HG02588 (cell line): ENCODE measurements around the gene NFIA.
A peak's percentile ranks its signal among the peaks of the same experiment; 100 is the strongest.

ENCODE experiments used
- ATAC-seq: cut with Tn5 transposase; IDR thresholded peaks from one replicate; pipeline ENCODE4 v1.9.1; 2021; ENCODE audit warnings: mild to moderate bottlenecking, moderate library complexity; ENCODE audit not compliant: unreplicated experiment

Gene NFIA

GRCh38 chr1:61285371-61285885, 203.1 kb downstream of the NFIA start:
- ATAC-seq: no peak

- ATAC-seq: no peak
These were observed 204.7 kb downstream of the NFIA start for GRCh38 chr1:61287014-61287413.

DNA sequence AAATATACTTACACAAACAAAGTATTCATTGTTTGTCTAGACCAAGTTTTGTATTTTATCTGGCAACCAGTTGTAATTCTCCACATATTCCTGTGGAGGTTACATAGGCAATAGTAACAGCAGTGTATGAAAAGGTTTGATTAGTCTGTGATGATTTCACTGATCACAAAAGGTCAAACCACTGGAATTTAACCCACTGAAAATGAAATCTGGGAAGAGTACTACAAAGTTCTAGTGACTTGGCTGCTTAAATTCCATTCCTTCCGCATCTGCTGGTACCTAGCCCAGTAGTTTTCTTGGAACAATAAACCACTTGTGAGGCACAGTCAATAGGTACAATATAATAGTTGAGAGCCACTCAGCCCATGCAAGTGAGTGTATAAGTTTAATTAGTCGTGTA, 205.4 kb downstream of the NFIA start:
- ATAC-seq: no peak

DNA sequence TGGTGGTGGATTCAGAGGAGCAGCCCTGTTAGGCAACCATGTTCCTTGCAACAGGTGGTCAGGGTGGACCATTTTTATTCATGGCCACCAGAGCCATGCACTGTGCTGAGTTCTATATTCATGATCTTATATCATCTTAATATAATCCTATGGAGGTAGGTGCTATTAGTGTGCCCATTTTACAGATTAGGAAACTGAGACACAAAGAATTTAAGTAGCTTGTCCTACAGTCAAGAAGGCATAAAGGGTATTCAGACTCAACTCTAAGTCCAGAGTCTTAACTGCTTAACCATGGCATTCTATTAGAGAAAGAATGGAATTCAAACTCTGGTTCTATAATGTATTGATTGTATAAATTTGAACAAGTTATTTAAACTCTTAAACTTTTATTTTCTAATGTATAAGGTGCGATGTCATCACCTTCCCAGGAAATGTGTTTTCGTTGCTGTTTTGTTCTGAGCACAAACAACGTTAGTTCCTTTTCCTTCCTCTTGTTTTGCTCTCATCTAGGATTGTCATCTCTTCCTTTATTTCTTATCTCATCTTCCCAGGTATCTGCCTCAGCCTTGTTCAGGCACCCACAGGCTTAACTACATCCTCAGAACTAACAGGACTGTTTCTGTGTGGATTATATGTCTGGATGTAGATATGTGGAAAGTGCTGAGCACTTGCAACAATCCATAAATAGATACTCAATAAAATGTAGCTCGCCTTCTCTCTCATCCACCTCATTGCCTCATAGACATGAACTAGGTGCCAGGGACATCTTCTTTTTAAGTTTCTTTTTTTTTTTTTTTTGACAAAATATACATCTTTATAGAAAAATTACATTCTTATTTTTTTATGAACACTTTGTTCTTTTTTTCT, 207.1 kb downstream of the NFIA start:
- no peak for ATAC-seq

DNA sequence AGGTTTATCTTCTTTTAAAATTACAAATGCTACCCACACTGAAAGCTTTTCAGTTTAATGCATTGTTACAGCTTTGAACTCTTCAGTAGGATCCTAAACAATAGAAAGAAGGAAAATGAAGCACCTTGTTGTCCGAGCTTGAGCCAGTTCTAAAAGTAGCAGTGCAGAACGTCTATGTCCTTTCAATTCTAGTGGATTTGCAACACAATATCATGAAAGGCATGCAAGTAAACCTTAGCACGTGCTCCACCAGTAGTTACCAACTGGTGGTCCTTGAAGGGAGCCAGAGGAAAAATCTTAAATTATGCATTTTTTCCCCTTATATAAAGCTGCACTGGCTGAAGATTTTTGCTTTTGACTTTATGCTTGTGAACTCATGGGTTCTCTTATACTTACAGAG, 208.2 kb downstream of the NFIA start:
- ATAC-seq: no peak

DNA sequence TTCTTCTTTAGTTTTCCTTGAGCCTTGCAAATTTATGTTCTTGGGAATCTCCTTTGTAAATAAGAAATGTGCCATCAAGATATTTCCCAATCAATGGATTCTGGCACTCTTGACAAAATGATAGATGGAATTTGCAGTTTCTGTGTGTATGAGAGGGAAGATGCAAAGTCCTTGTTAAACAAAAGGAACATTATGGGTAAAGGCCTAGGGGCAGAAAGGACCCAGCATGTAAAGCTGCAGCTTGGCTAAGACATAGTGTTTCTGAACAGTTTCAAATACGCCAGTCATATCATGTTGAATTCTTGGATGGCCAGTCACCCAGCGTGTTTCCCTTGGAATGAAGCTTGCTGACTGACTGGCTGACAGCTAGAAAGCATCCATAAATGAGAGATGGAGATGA, 210.8 kb downstream of the NFIA start:
- no peak for ATAC-seq

- ATAC-seq: no peak
These were observed 211.7 kb downstream of the NFIA start for GRCh38 chr1:61293986-61294504.

- ATAC-seq: no peak
These were observed 212.6 kb downstream of the NFIA start for GRCh38 chr1:61294930-61295329.

- no peak for ATAC-seq
These were observed 213.6 kb downstream of the NFIA start for GRCh38 chr1:61295818-61296537.

DNA sequence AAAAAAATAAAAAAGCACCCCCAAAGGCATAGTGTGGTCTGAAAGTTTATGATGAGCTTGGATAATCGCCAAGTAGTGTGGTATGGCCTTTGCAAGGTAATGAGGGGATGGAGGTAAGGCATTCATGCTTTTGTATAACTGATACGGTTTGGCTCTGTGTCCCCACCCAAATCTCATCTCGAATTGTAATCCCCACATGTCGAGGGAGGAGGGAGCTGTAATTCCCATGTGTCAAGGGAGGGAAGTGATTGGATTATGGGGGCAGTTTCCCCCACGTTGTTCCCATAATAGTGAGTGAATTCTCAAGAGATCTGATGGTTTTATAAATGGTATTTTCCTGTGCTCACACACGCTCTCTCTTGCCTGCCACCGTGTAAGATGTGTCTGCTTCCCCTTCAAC, 215.5 kb downstream of the NFIA start:
- no peak for ATAC-seq

GRCh38 chr1:61299463-61299862, 217.1 kb downstream of the NFIA start:
- ATAC-seq: no peak

DNA sequence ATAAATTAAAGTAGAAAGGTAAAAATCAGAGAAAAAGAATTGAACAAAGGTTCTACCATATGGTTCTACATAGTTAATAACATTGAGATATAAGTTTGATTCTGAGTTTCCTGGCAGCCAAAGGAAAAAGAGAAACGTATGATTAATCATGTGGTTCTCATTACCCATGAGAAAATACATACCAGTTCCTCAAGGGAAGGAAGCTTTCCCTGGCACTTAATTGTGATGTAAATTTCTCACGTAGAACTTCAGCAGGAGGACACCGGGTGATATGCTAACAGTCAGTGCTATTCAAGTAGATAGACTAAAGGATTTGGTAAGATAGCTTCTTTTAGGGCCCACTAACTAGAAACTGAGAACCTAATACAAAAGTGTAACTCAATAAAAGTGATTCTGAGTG, 218.5 kb downstream of the NFIA start:
- no peak for ATAC-seq

- peak; percentile 77 for ATAC-seq
These were observed 219.7 kb downstream of the NFIA start for GRCh38 chr1:61301824-61302657.

GRCh38 chr1:61307422-61308142, 225.2 kb downstream of the NFIA start:
- ATAC-seq: no peak

DNA sequence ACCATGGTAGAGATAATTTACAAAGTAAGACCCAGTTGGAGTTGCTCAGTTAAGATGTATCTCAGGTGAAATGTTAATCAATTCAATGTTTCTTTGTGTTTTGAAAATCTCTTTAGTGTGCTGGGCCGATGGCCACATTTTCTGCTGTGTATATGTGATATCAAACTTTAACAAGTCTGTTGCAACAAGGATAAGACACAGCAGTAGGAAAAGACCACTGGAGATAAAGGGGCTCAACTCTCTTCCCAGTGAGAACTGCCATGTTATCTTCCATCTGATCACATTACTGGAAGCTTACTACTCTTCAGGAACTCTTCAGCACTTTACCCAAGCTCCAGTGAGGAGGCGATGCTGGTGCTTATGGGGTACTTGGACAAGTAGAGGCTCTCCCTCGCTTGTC, 227.7 kb downstream of the NFIA start:
- ATAC-seq: no peak

GRCh38 chr1:61310538-61310937, 228.2 kb downstream of the NFIA start:
- ATAC-seq: no peak

- ATAC-seq: no peak
These were observed 231.6 kb downstream of the NFIA start for GRCh38 chr1:61313906-61314422.

DNA sequence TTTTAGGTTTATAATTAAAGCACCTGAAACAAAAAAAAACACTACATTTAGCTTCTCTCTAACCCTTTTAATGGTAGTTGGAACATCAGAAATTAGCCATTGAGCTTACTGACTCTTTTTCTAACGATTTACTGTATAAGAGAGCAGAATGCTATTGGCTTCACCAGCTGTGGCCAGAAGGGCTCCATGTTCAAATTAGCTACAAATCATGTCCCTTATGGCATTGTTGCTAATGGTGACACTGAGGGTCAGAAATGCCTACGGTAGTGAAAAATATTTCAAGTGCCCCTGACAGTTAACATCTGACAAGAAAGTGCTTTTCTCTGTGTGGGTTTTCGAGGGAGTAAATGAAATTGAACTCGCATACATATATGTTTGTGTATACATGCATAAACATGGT, 232.7 kb downstream of the NFIA start:
- ATAC-seq: no peak

DNA sequence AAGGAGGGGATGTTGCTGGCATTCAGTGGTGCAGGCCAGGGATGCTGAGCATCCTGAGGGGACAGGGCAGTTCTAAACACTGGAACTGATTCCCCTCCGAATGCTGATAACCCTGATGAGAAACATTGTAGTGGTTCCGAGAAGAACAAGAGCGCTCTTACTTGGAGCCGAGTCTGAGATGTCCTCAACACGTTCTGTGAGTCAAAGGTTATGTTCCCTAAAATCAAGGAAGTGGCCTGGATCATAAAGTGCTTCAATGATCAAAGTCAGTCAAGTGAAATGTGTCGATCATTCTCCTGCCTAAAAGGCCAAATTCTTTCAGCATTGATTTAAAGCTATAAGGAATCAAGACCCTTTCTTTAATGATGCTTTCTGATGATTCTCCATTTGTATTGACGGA, 234.1 kb downstream of the NFIA start:
- ATAC-seq: no peak
